T-cell (primary cell): ENCODE data around the gene ZBED5. TPM values are rescaled to one million over a fixed set of nuclear protein-coding genes. Genes with fewer than 3 reads are reported as not detected.
A peak's percentile ranks its signal among the peaks of the same experiment; 100 is the strongest.

Experiments
- ATAC-seq, 4 experiments: fragments of 200-7000 bp in 3 of 4; fragments of 150-1000 bp in 1 of 4; cut with Tn5 transposase; replicated peaks in 1 of 4; 1 replicate in 3 of 4; 2 replicates in 1 of 4; pipeline ENCODE4 v1.10.0; 2021; ENCODE audit warnings: moderate library complexity in 3 of 4, mild to moderate bottlenecking in 2 of 4, moderate number of reproducible peaks in 1 of 4
- CTCF ChIA-PET, 2 donors: fragments of 300-600 bp; sonication (Branson Sonifier 250); formaldehyde crosslinking; loops; one replicate each; lab custom pipeline; 2022; ENCODE audit warnings: antibody characterized with exemption in 2 of 2; lab: Charles Lee
- POLR2A ChIA-PET, 2 donors: fragments of 300-600 bp; sonication (Branson Sonifier 250); formaldehyde crosslinking; loops; one replicate each; lab custom pipeline; 2022; ENCODE audit warnings: antibody characterized with exemption in 2 of 2; lab: Charles Lee
- DNase-seq, 35 experiments: peaks; one replicate each; pipeline versions ENCODE4 v3.0.0 to v3.0.0-alpha.2; 2013 to 2023
- H3K27ac ChIP-seq: one replicate; pipeline ENCODE4 v1.5.1; 2013; ENCODE audit warnings: low read length
- H3K27me3 ChIP-seq, 2 experiments: replicated peaks in 1 of 2; 1 replicate in 1 of 2; 2 replicates in 1 of 2; pipeline versions ENCODE4 v1.6.1 to v1.7.0; 2013; ENCODE audit warnings: low read length in 1 of 2, mixed read lengths in 1 of 2; ENCODE audit not compliant: control insufficient read depth in 2 of 2, insufficient read depth in 2 of 2; ENCODE audit errors: extremely low read depth in 1 of 2
- H3K36me3 ChIP-seq, 2 donors: 1 replicate in 1 of 2; 2 replicates in 1 of 2; pipeline versions ENCODE4 v1.6.1 to v1.7.0; 2013; ENCODE audit warnings: low read length in 1 of 2; ENCODE audit not compliant: control insufficient read depth in 2 of 2, insufficient read depth in 1 of 2; ENCODE audit errors: extremely low read depth in 1 of 2
- H3K4me1 ChIP-seq, 2 experiments: 1 replicate in 1 of 2; 2 replicates in 1 of 2; pipeline versions ENCODE4 v1.6.1 to v1.7.0; 2013; ENCODE audit warnings: low read length in 2 of 2, mixed read lengths in 1 of 2; ENCODE audit not compliant: insufficient read depth in 2 of 2, control insufficient read depth in 1 of 2; ENCODE audit errors: extremely low read depth in 1 of 2
- H3K4me3 ChIP-seq, 2 donors: 1 replicate in 1 of 2; 2 replicates in 1 of 2; pipeline versions ENCODE4 v1.5.1 to v1.7.0; 2013; ENCODE audit warnings: mild to moderate bottlenecking in 2 of 2, low read length in 1 of 2, moderate library complexity in 1 of 2; ENCODE audit not compliant: control insufficient read depth in 1 of 2; ENCODE audit errors: extremely low read depth in 1 of 2
- H3K9me3 ChIP-seq: 2 replicates; pipeline ENCODE4 v1.7.0; 2013
- H3K27ac Mint-ChIP-seq, 2 donors: one replicate each; pipeline ENCODE4 v1.8.0; 2020 to 2021; ENCODE audit warnings: mild to moderate bottlenecking in 2 of 2, mixed read lengths in 2 of 2
- H3K27me3 Mint-ChIP-seq, 2 donors: one replicate each; pipeline ENCODE4 v1.8.0; 2021 to 2022; ENCODE audit warnings: mixed read lengths in 2 of 2
- H3K36me3 Mint-ChIP-seq: one replicate; pipeline ENCODE4 v1.8.0; 2021; ENCODE audit warnings: mixed read lengths
- H3K4me1 Mint-ChIP-seq, 3 donors: one replicate each; pipeline ENCODE4 v1.8.0; 2020 to 2022; ENCODE audit warnings: mixed read lengths in 3 of 3, mild to moderate bottlenecking in 1 of 3
- H3K4me3 Mint-ChIP-seq, 3 donors: one replicate each; pipeline ENCODE4 v1.8.0; 2020 to 2022; ENCODE audit warnings: mild to moderate bottlenecking in 3 of 3, mixed read lengths in 3 of 3, moderate library complexity in 3 of 3
- H3K9me3 Mint-ChIP-seq, 3 donors: one replicate each; pipeline ENCODE4 v1.8.0; 2020 to 2022; ENCODE audit warnings: mixed read lengths in 3 of 3
- whole genome bisulfite sequencing: methylation state at CpG from one replicate; pipeline ENCODE4 v1.1.5; 2013; ENCODE audit warnings: missing lambda C conversion rate; ENCODE audit not compliant: insufficient coverage; 5-methylcytosine and 5-hydroxymethylcytosine counted together
- total RNA-seq, 35 experiments: library from RNA in 6 of 35; stranded (reverse) in 6 of 35; fragments of 120-200 nt in 1 of 35; gene quantifications; one replicate each; pipeline versions ENCODE4 v1.2.1 to v1.2.4 and lab custom pipeline; 2013 to 2026

The ZBED5 gene
- total RNA-seq, 5 donors from 2014 or later (not counting 1 experiment from before 2014, with no cell fraction given), result 70.1 to 112 (median 106) TPM

DNA sequence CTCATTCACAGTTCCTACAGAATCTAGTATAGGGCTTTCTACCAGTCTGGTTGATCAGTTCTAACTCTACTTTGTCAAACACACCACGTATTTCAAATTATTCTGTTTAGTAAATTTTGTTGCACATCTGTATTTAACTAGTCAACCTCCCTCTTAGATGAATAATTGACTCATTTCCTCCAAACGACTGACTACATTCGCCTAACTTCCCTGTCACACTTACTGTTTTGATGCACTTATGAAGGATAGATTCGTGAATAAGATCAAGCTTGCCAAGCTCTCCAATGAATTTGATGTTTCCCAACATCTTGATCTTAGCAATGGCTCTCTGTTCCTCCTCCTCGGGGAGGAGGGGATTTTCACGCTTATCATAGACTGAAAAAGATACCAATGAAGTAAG is 54.2 kb downstream of the ZBED5 start:
- no peak overlapping the region for H3K27ac ChIP-seq
- POLR2A ChIA-PET, result interaction anchor here (0.5 to 1.9 kb wide), 8 partner anchors 11 to 353 kb away, joined by 3 to 8 read pairs (median 4); partner anchors contain the start of gene ZBED5 (in 1 of the 2)

More for the DNA sequence above, 54.2 kb downstream of the ZBED5 start:
- Histone ChIP-seq H3K4me1 (peaks cover 34 to 44% of the 10 kb centered on the region in 2 experiments), H3K27me3 (no peaks in the 10 kb centered on the region), H3K4me3 (no peak overlapping the region), H3K36me3 (peaks cover 5 to 83% of the 10 kb centered on the region in 2 donors), H3K9me3 (no peaks in the 10 kb centered on the region)
- Mint-ChIP-seq H3K27ac (peak overlapping the region; percentile 25 to 29), H3K4me1 (peaks cover 79 to 85% (median 85%) of the 10 kb centered on the region in 3 donors), H3K4me3 (peak overlapping the region in 2 of 3 donors; percentile 2 to 91), H3K9me3 (no peaks in the 10 kb centered on the region), H3K36me3 (peaks cover 83% of the 10 kb centered on the region), H3K27me3 (no peaks in the 10 kb centered on the region)
- CTCF ChIA-PET, result interaction anchor here (1.0 to 2.9 kb wide), 5 partner anchors 11 to 345 kb away, joined by 3 to 22 read pairs (median 4); no protein-coding TSS in a partner anchor
- ATAC-seq (no peak), DNase-seq (no peak)
- no CpG with 5 or more reads among the region's 6 CpGs for WGBS

Other genes with a start within 250 kb of the ZBED5 start
- under 1 TPM in 2 of 5 donors, not detected in 3; 0.06 to 0.20 TPM for gene IRAG1, start 164.3 kb downstream of the ZBED5 start, total RNA-seq
- gene CTR9, start 106.8 kb downstream of the ZBED5 start, total RNA-seq, result 10 to 100 TPM; 26.4 to 45.6 (median 42.2) TPM
- 1,000 to 10,000 TPM in 1 of 5 donors, 100 to 1,000 TPM in 4; 575 to 1,022 (median 643) TPM for gene EIF4G2, start 49.1 kb downstream of the ZBED5 start, total RNA-seq